GM12875 (cell line): ENCODE data around the gene TOB2.
"Not testable (repeated sequence)": the region's sequence is repeated elsewhere in the genome, so short reads cannot be mapped to it uniquely, and the experiment has no call there.

Experiments used
- H3K4me3 ChIP-seq: one replicate; pipeline ENCODE4 v1.5.1; 2011; ENCODE audit warnings: low read depth, low read length, control low read depth
- CTCF ChIP-seq: IDR thresholded peaks from 2 replicates; pipeline ENCODE4 v1.5.1; 2011; ENCODE audit warnings: low read depth, mild to moderate bottlenecking, control low read depth, inconsistent platforms, low read length, moderate library complexity, borderline replicate concordance; ENCODE audit not compliant: insufficient read depth

Gene TOB2

GRCh38 chr22:41461901-41462300 is 15.3 kb upstream of the TOB2 start:
- no peak for TF ChIP-seq CTCF
- no peak overlapping the region for H3K4me3 ChIP-seq

GRCh38 chr22:41460071-41460470 is 13.5 kb upstream of the TOB2 start:
- H3K4me3 ChIP-seq = not testable (repeated sequence)

- no peak for TF ChIP-seq CTCF
- no peak overlapping the region for H3K4me3 ChIP-seq
Measured at GRCh38 chr22:41459431-41459830, 12.8 kb upstream of the TOB2 start.

- no peak overlapping the region for H3K4me3 ChIP-seq
- no peak for TF ChIP-seq CTCF
Measured at GRCh38 chr22:41458161-41458728, 11.6 kb upstream of the TOB2 start.

- H3K4me3 ChIP-seq = peak overlapping the region; percentile 99
- TF ChIP-seq CTCF = no peak
Measured at GRCh38 chr22:41448189-41448808, 1.7 kb upstream of the TOB2 start.

- H3K4me3 ChIP-seq = peak overlapping the region; percentile 99
- TF ChIP-seq CTCF = no peak
Measured at GRCh38 chr22:41447435-41448188, 1.0 kb upstream of the TOB2 start.

- H3K4me3 ChIP-seq = peak overlapping the region; percentile 99
- no peak for TF ChIP-seq CTCF
Measured at GRCh38 chr22:41446057-41446501, 522 bp downstream of the TOB2 start.
